Liver (tissue), 9 donors: Measurements from ENCODE around the gene CLDN17. TPM values are rescaled to one million over a fixed set of nuclear protein-coding genes. Genes with fewer than 3 reads are reported as not detected.

Experiments used
- DNase-seq: peaks from one replicate; pipeline ENCODE4 v3.0.0-alpha.2; 2017; ENCODE audit warnings: low spot score
- H3K27ac ChIP-seq, 2 donors: one replicate each; pipeline ENCODE4 v1.7.0; 2013; ENCODE audit warnings: inconsistent platforms in 2 of 2, low read length in 2 of 2, control low read depth in 1 of 2, low read depth in 1 of 2, mild to moderate bottlenecking in 1 of 2
- H3K27me3 ChIP-seq, 4 donors: one replicate each; pipeline versions ENCODE4 v1.6.1 to v1.7.0; 2013; ENCODE audit warnings: low read length in 3 of 4, inconsistent platforms in 1 of 4, mild to moderate bottlenecking in 1 of 4, moderate library complexity in 1 of 4; ENCODE audit not compliant: control insufficient read depth in 4 of 4, insufficient read depth in 4 of 4
- H3K36me3 ChIP-seq, 4 donors: one replicate each; pipeline versions ENCODE4 v1.6.1 to v1.7.0; 2013; ENCODE audit warnings: low read length in 3 of 4, mild to moderate bottlenecking in 3 of 4, low read depth in 1 of 4, moderate library complexity in 1 of 4; ENCODE audit not compliant: control insufficient read depth in 4 of 4, insufficient read depth in 3 of 4
- H3K4me1 ChIP-seq, 4 donors: one replicate each; pipeline versions ENCODE4 v1.6.1 to v1.7.0; 2013; ENCODE audit warnings: low read length in 3 of 4, mild to moderate bottlenecking in 3 of 4, moderate library complexity in 1 of 4; ENCODE audit not compliant: control insufficient read depth in 4 of 4, insufficient read depth in 4 of 4
- H3K4me3 ChIP-seq, 3 donors: one replicate each; pipeline versions ENCODE4 v1.6.1 to v1.7.0; 2013; ENCODE audit warnings: low read length in 3 of 3, control low read depth in 1 of 3, low read depth in 1 of 3, mild to moderate bottlenecking in 1 of 3
- H3K9ac ChIP-seq, 2 donors: one replicate each; pipeline ENCODE4 v1.7.0; 2013; ENCODE audit warnings: low read length in 2 of 2, mild to moderate bottlenecking in 2 of 2, moderate library complexity in 2 of 2, control low read depth in 1 of 2, low read depth in 1 of 2
- H3K9me3 ChIP-seq, 4 donors: one replicate each; pipeline versions ENCODE4 v1.6.1 to v1.7.0; 2013; ENCODE audit warnings: low read length in 3 of 4; ENCODE audit not compliant: control insufficient read depth in 4 of 4
- CTCF ChIP-seq: fragments of 150-350 bp; IDR thresholded peaks from 2 replicates; pipeline ENCODE4 v1.5.1; 2017; ENCODE audit warnings: improper control_type of control experiment, low read depth, low read length; ENCODE audit not compliant: missing input control
- FOXA1 ChIP-seq: IDR thresholded peaks from 2 replicates; pipeline ENCODE4 v1.6.1; 2016; ENCODE audit warnings: antibody characterized with exemption
- FOXA2 ChIP-seq: IDR thresholded peaks from 2 replicates; pipeline ENCODE4 v1.6.1; 2016; ENCODE audit warnings: antibody characterized with exemption
- GABPA ChIP-seq, 2 donors: IDR thresholded peaks in 1 of 2; conservative IDR thresholded peaks in 1 of 2; 2 replicates each; pipeline ENCODE4 v1.6.1; 2016; ENCODE audit warnings: antibody characterized with exemption in 2 of 2, mild to moderate bottlenecking in 1 of 2, moderate library complexity in 1 of 2
- HNF4A ChIP-seq, 2 donors: conservative IDR thresholded peaks; 2 replicates each; pipeline ENCODE4 v1.6.1; 2016; ENCODE audit warnings: antibody characterized with exemption in 2 of 2, mild to moderate bottlenecking in 2 of 2
- HNF4G ChIP-seq: IDR thresholded peaks from 2 replicates; pipeline ENCODE4 v1.6.1; 2016; ENCODE audit warnings: antibody characterized with exemption
- JUND ChIP-seq, 2 donors: IDR thresholded peaks; 2 replicates each; pipeline ENCODE4 v1.6.1; 2016; ENCODE audit warnings: antibody characterized with exemption in 2 of 2
- MAX ChIP-seq: IDR thresholded peaks from 2 replicates; pipeline ENCODE4 v1.6.1; 2016; ENCODE audit warnings: antibody characterized with exemption
- NR2F2 ChIP-seq: IDR thresholded peaks from 2 replicates; pipeline ENCODE4 v1.6.1; 2016; ENCODE audit warnings: antibody characterized with exemption
- RAD21 ChIP-seq, 2 donors: IDR thresholded peaks; 2 replicates each; pipeline ENCODE4 v1.6.1; 2016; ENCODE audit warnings: antibody characterized with exemption in 2 of 2, mild to moderate bottlenecking in 2 of 2
- REST ChIP-seq: IDR thresholded peaks from 2 replicates; pipeline ENCODE4 v1.6.1; 2016; ENCODE audit warnings: antibody characterized with exemption, mild to moderate bottlenecking
- RXRA ChIP-seq, 2 donors: IDR thresholded peaks; 2 replicates each; pipeline ENCODE4 v1.6.1; 2017 to 2018; ENCODE audit warnings: antibody characterized with exemption in 2 of 2, mild to moderate bottlenecking in 1 of 2
- SP1 ChIP-seq: IDR thresholded peaks from 2 replicates; pipeline ENCODE4 v1.6.1; 2018; ENCODE audit warnings: antibody characterized with exemption, mild to moderate bottlenecking
- TAF1 ChIP-seq: conservative IDR thresholded peaks from 2 replicates; pipeline ENCODE4 v1.6.1; 2016; ENCODE audit warnings: antibody characterized with exemption, mild to moderate bottlenecking
- ZBTB33 ChIP-seq: IDR thresholded peaks from 2 replicates; pipeline ENCODE4 v1.6.1; 2016; ENCODE audit warnings: antibody characterized with exemption
- WGBS: extraction: QIAGEN DNeasy Blood & Tissue Kit; methylation state at CpG from one replicate; pipeline ENCODE4 v1.1.7; 2013; 5-methylcytosine and 5-hydroxymethylcytosine counted together
- polyA plus RNA-seq, 2 donors: library from polyadenylated mRNA; stranded (reverse) in 1 of 2; unstranded in 1 of 2; fragments of 200-250 nt in 1 of 2; fragments of >200 nt in 1 of 2; fragmentation: Nextera tagmentation in 1 of 2; extraction: Ambion mirVana in 1 of 2; gene quantifications; one replicate each; pipeline versions ENCODE4 v1.2.1 to v1.2.3, GENCODE V29; 2013 to 2015
- total RNA-seq, 2 donors: library from RNA; depleted of rRNA; stranded (reverse); fragments of >200 nt; gene quantifications; one replicate each; pipeline ENCODE4 v1.2.3, GENCODE V29; 2014
- TF ChIP-seq, protein P1 (sequence below): IDR thresholded peaks from 2 replicates; pipeline ENCODE4 v1.6.1; 2016; ENCODE audit warnings: antibody characterized with exemption
- donor health status: healthy.
- donor health status: healthy.
- donor health status: healthy.
- donor health status: healthy.
- donor health status: healthy.

The CLDN17 gene
- total RNA-seq (not detected), polyA plus RNA-seq (not detected)

DNA sequence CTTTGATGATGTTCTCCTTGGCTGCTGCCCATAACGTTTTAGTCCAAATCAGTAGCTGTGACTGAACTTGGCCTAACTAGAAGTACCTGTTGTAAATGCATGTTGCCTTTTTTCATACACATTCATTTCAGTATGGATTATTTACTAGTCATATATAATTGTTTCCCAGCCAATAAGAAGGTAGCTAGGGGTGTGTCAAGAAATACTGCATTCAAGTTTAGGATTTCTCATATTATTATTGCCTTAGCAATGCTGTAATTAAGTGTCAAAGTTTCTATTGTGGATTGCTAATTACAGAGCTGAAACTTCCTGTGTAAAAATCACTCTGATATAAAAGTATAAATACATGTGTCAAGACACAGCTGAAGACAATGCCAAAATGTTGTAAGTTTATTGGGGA is at the start of gene CLDN17:
CLDN17 (minus strand) TSS at position 101 of the 400 bp plus-strand sequence. CDS start 188 bp downstream, outside the sequence.
- Histone ChIP-seq H3K9ac (no peak within 1 kb of the TSS), H3K4me3 (no peak within 1 kb of the TSS), H3K27me3 (peaks cover 0 to 4% (median 0%) of the 10 kb centered on the region in 4 donors), H3K4me1 (no peaks in the 10 kb centered on the region), H3K27ac (no peak within 1 kb of the TSS), H3K36me3 (no peaks in the 10 kb centered on the region), H3K9me3 (no peaks in the 10 kb centered on the region)
- TF ChIP-seq FOXA1 (no peak), FOXA2 (no peak), GABPA (IDR thresholded peaks at IDR 0.05 in 1 of 2, conservative IDR thresholded peaks at IDR 0.05 in 1 of 2) (no peak), REST (no peak), MAX (no peak), CTCF (no peak), RXRA (IDR thresholded peaks at IDR 0.05) (no peak), NR2F2 (no peak), RAD21 (IDR thresholded peaks at IDR 0.05) (no peak), HNF4G (no peak), SP1 (no peak), TAF1 (no peak), HNF4A (conservative IDR thresholded peaks at IDR 0.05) (no peak), JUND (IDR thresholded peaks at IDR 0.05) (no peak), ZBTB33 (no peak)
- TF ChIP-seq, protein P1, sequence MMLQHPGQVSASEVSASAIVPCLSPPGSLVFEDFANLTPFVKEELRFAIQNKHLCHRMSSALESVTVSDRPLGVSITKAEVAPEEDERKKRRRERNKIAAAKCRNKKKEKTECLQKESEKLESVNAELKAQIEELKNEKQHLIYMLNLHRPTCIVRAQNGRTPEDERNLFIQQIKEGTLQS: no peak
- 53% methylated on average over 1 of the region's 1 CpG for WGBS
- no peak for DNase-seq
